AML-193 (cell line): ENCODE results near the gene TMEM50A.
"Not testable (repeated sequence)": the region's sequence is repeated elsewhere in the genome, so short reads cannot be mapped to it uniquely, and the experiment has no call there.

Experiments
- DNase-seq, 2 experiments: peaks; one replicate each; lab custom pipeline; 2025; lab: John Stamatoyannopoulos, UW

Gene TMEM50A

DNA sequence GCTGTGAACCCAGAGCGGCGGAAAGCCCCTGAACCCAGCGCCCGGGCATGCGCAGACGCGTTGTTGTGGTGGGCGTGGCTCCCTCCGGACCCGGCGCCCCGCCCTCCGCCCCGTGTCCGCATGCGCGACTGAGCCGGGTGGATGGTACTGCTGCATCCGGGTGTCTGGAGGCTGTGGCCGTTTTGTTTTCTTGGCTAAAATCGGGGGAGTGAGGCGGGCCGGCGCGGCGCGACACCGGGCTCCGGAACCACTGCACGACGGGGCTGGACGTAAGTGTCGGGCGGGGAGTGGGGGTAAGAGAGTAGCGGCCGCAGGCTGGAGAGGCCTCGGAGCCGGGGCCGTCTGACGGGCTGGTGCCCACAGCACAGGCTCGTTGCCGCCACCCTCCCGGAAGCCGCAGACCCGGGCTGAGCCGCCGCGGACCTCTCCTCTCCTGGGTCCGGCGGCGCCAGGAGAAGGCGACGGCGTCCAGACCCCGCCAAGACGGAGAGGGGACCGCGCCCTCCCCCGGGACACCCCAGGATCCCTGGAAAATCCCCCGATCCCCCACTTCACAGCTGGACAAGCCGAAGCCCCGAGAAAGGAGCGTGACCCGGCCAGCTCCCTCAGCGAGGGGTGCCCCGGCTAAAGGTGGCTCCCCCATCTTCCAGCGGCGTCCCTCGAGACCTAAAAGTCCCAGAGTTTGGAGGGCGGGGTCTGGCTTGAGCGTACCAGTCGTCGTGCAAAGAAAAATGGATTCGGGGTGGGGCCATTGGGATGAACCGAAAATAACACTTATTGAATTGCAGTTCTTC is at the start of gene TMEM50A:
TMEM50A (plus strand) TSS at position 147 of the 794 bp plus-strand sequence. CDS start 2,153 bp downstream, outside the sequence.
- peak; percentile 52 to 73 for DNase-seq

DNA sequence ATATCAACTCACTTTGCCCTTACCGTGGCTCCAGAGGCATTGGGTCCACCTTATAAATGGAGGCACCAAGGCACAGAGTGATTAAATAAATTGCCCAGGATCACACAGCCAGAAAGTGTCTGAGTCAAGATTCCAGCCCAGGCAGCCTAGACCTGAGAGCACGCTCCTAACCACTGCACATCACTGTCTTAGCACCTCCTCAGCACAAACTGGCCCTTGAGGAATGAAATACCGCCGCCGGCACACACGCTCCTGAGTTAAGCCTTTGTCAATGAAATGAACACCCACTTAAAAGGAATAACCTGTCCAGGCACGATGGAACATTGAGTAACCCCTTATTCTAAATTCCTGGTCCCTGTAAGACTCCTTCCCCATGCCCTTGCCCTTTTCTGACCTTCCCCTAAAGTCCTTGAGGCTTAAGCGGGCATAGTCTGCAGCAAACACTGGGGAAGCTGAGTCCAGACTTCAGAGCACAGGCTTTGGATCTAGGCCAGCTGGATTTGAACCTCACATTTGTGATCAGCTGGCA is 49.5 kb upstream of the TMEM50A start:
- DNase-seq: not testable (repeated sequence)

DNA sequence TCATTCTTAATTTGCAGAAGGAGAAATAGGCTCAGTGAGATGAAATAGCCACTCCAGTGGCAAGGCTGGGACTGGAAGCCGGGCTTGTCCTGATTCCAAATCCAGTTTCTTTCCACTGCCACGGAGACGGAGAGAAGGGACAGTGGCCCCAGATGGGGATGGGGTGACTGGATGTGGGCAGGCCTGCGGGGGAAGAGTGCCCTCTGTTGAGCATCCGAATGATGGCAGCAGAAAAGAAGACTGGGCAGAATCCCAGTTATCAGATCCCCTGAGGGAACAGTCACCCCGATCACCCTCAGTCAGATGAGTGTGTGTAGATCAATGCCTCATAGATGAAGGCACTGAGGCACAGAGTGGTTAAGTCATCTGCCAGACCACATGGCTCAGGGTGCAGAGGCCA is 48.1 kb upstream of the TMEM50A start:
- not testable (repeated sequence) for DNase-seq

DNA sequence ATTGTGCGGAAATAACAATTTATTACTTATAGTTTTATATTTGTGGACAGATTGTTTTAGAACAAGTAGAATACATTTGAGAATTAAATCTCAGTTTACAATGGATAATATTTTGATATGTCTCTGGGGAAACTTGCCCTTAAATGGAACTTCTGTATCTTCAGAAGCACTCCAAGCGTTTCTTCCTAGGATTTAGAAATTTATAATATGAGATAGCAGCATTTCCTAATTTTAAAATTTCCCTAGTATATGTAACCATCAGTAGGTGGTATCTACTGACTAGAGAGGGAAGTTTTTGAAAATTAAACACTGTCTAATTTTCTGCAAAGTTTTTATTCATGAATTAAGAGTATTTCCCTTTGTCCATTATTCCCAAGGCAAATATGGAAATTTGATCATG is 44.7 kb upstream of the TMEM50A start:
- not testable (repeated sequence) for DNase-seq

DNA sequence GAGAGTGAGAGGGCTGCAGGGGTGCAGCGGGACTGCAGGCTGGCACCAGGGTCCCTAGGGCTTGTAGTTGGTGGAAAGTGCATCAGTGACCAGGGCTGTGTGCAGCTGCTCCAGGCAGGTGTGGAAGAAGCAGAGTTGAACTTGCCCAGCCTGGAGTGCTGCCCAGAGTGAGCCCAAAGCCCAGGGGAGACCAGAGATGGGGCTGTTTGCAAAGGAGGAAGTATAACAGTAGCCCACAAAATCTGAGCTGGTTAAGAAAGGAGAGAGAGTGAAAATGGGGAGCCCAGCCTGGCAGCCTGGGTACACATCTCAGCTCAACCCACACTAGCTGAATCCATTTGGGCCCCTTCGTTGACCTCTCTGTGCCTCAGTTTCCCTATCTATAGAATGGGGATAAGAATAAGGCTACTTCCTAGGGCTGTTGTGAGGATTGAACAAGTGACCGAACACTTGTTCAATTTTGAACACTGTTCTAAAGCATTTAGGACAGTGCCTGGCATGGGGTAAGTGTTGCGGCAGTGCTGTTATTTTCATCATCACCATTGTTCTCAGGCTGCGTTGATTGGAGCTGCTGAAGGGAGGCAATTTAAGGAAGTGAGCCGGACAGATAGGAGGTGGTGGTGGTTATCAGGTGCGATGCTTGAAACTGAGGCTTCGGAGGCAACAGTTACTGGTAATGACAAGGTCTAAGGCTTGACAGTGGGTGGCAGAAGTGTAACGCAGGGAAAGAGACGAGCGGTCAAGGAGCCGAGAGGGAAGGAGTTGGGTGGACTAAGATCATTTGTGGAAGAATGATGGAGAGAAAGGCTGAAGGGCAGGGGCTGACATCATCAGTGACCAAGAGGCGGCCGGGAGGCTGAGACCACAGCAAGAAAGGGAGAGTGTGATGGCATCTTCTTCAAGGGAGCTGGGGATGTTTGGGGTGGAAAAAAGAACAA is 43.0 kb upstream of the TMEM50A start:
- not testable (repeated sequence) for DNase-seq

DNA sequence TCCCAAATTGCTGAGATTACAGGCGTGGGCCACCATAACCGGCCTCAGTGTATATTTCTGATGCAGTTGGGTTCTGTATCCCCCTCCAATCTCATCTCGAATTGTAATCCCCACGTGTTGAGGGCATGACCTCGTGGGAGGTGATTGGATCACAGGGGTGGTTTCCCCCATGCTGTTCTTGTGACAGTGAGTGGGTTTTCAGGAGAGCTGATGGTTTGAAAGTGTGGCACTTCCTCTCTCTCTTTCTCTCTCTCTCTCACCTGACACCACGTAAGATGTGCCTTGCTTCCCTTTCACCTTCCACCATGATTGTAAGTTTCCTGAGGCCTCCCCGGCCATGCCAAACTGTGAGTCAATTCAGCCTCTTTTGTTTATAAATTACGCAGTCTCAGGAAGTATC is 41.6 kb upstream of the TMEM50A start:
- DNase-seq: not testable (repeated sequence)

DNA sequence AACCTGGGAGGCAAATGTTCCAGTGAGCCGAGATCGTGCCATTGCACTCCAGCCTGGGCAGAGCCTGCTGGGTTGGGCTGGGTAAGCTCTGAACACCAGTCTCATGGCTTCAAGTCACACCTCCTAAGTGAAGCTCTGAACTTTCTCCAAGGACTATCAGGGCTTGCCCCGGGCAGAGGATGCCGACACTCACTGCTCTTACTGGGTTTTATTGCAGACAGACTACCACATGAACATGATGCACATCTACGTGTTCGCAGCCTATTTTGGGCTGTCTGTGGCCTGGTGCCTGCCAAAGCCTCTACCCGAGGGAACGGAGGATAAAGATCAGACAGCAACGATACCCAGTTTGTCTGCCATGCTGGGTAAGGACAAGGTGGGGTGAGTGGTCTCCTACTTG is 37.4 kb upstream of the TMEM50A start:
- DNase-seq: not testable (repeated sequence)

DNA sequence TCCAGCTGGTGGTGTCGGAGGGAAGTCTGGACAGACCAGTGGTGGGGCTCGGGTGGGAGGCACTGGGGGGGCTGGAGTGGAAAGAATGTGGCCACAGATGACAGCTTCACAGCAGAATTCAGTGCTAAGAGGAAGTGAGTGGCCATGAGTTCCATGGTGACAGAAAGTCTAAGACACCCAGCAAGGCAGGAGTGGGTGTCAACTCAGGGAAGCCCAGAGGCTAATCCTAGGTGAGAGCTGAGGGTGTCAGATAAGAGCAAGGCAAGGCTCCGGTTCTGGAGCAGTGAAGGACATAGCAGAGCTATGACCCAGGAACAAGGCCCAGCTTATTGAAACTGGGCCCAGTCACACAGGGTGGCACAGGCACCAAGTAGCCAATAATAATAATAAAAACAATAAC is 35.8 kb upstream of the TMEM50A start:
- not testable (repeated sequence) for DNase-seq

DNA sequence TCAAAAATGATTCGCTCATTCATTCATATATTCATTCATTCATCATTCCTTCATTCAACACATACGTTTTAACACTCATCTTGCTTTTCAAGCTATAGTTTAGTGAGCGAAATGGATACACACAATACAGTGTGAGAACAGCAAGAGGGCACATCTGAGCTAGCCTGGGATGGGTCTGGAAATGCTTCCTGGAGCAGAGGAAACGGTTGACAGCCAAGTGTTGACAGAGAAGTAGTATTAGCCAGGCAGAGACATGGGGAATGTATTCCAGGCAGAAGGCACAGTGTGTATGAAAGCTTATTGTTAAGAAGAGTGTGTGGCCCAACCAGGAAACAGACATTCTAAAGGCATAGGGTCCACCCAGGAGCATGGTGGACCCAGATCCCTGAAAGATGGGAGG is 33.2 kb upstream of the TMEM50A start:
- DNase-seq: not testable (repeated sequence)

DNA sequence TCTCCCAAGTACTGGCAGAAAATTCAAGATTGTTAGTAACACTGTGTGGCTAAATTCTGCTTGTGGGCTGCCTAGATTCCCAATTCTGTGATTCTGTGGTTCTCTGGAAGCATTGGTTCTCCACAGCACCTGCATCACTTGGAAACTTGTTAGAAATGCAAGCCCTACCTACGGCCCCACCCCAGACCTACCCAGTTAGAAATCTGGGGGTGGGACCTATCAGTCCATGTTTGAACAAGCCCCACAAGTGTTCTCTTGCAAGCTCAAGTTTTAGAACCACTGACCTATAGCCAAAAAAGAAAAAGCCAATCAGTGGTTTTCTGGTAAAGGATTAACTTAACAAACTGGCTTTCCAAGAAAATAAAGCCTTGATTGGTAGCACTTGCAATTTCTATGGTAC is 30.0 kb upstream of the TMEM50A start:
- not testable (repeated sequence) for DNase-seq

DNA sequence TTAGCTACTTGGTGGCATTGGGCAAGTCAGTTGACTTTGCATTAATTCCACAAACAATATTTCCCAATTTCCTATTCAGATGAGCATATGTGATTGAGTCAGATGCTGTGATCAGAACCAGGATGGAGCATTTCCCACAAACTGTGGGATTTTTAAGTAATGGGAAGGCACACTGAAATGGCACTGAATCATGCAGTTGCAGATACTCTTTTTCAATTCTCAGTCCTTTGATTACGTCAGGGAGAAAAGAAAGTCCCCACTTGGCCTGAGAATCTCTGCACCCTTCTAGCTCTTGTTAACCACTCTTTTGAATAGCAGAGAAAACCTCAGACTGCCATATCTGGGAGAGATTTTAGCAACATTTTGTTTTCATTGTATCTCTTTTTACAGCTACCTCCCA is 29.0 kb upstream of the TMEM50A start:
- DNase-seq: not testable (repeated sequence)

DNA sequence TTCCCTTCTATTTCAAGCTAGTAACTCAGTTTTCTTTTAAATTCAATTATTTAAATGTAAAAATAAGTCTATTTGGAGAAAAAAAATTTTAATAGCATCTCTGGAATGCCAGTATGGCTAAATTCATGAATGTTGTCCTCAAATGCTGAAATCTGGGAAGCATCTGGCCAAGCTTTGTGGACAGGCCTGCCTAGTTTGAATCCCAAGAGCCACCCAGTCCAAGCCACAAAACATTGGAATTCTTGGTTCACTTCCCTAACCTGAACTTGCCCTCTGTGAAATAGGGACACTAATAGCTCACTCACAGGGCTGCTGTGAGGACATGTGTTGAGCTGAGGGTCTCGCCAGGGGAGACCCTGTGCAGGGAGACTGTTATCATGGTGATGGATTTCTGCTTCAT is 28.6 kb upstream of the TMEM50A start:
- DNase-seq: not testable (repeated sequence)

DNA sequence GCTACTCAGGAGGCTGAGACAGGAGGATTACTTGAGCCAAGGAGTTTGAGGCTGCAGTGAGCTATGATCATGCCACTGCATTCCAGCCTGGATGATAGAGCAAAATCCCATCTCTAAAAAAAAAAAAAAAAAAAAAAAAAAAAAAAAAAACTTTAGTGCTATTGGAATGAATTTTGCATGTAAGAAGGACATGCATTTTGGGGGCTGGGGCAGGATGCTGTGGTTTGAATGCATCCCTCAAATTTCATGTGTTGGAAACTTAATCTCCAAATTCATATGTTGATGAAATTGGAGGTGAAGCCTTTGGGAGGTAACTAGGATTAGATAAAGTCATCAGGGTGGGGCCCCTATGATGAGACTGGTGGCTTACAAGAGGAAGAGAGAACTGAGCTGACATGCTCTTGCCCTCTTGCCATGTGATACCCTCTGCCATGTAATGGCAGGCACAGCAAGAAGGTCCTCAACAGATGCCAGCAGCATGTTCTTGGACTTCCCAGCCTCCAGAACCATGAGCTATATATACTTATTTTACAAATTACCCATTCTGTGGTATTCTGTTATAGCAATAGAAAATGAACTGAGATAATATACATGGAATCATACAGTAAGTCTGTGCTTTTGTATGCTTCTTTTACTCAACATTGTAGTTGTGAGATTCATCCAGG is 25.2 kb upstream of the TMEM50A start:
- not testable (repeated sequence) for DNase-seq

DNA sequence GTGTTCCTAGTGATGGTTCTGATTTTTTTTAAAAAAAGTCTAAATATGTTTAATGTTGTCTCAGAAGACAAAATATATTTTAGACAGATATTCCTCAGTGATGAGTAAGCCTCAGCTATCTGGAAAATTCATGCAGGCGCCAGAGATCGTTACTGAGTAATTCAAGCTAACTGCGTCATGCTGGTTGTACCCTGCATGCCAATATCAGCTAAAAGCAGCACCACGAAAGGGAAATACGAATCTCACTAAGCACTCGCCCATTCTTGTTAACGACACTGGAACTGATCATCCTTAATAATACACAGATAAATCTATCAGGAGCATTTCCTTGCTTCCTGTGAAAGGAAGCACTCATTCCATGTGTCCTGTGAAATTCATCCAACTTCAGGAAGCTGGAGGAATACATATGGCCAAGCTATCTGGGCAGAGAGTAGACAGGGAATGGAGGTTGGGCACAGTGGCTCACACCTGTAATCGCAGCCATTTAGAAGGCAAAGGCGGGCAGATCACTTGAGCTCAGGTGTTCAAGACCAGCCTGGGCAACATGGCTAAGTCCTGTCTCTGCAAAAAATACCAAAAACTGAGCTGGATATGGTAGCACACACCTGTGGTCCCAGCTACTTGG is 17.7 kb upstream of the TMEM50A start:
- not testable (repeated sequence) for DNase-seq

DNA sequence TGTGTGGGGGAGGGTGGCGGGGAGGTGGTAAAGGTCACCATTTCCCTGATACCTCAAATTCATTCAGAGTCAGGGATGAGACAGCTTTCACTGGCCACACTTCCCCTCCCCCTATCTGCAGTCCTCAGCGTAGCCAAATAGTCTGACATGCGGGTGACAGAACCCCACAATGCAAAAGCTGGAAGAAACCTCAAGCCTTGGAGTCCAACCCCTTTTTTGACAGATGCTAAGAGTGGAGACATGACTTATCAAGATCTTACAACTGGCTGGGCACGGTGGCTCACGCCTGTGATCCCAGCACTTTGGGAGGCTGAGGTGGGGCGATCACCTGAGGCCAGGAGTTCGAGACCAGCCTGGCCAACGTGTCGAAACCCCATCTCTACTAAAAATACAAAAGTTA is 16.0 kb upstream of the TMEM50A start:
- DNase-seq: not testable (repeated sequence)

DNA sequence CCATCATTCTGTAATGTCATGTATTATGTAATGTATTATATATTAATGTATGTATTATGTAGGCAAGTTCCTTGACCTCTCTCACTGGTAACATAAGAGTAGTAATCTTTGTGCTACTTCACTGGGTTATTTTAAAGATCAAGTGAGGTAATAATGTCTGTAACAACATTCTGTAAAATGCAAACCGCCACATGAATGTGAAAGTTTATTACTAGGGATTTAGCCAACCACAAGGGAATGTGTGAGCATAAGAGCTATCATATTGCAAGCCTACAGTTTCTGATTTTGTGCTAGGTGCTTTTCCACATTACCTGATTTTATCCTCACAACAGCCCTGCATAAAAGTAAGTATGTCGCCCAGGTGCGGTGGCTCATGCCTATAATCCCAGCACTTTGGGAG is 13.7 kb upstream of the TMEM50A start:
- not testable (repeated sequence) for DNase-seq

DNA sequence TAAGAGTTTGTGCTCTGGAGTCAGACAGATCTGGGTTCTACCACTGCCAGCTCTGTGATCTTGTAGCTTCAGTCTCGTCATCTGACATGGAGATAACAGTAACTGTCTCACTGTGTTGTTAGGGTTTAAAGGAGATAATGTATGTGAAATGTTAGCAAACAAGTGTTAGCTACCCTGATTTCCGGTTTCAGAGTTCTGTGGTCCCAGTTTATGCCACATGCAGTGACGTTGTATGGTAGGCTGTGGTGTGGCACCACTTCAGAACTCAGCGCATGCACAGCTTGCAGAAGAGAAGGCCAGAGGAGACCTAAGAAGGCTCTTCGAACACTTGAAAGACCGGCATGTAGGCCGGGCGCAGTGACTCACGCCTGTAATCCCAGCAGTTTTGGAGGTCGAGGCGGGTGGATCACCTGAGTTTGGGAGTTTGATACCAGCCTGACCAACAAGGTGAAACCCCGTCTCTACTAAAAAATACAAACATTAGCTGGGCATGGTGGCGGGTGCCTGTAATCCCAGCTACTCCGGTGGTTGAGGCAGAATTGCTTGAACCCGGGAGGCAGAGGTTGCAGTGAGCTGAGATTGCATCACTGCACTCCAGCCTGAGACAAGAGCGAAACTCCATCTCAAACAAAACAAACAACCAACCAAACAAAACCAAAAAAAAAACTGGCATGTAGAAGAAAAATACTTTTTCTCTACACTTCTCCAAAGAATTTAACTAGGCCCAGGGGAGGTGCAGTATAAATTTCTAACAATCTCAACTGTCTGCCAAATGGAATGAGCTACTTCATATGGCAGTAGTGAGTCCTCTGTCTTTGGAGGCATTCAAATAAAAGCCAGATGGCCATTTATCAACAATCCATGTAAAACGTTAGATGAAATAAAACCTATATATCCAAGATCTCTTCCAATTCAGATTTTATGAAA is 10.0 kb upstream of the TMEM50A start:
- not testable (repeated sequence) for DNase-seq

DNA sequence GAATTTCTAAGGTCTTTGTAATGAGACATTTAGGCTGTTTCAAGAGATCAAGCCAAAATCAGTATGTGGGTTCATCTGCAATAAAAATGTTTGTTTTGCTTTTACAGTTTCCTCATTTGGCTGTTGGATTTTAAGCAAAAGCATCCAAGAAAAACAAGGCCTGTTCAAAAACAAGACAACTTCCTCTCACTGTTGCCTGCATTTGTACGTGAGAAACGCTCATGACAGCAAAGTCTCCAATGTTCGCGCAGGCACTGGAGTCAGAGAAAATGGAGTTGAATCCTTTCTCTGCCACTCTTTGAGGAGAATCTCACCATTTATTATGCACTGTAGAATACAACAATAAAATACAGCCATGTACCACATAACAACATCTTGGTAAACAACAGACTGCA is 9.3 kb upstream of the TMEM50A start:
- DNase-seq: not testable (repeated sequence)

DNA sequence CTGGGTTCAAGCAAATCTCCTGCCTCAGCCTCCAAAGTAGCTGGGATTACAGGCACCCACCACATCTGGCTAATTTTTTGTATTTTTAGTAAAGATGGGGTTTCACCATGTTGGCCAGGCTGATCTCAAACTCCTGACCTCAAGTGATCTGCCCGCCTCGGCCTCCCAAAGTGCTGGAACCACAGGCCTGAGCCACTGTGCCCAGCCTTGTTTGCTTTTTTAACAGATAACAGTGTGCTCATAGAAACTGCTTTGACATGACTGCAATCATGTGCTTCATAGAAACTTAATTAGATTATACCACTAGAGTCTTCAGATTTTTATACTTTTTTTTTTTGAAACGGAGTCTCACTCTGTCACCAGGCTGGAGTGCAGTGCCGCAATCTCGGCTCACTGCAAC is 8.8 kb upstream of the TMEM50A start:
- not testable (repeated sequence) for DNase-seq

DNA sequence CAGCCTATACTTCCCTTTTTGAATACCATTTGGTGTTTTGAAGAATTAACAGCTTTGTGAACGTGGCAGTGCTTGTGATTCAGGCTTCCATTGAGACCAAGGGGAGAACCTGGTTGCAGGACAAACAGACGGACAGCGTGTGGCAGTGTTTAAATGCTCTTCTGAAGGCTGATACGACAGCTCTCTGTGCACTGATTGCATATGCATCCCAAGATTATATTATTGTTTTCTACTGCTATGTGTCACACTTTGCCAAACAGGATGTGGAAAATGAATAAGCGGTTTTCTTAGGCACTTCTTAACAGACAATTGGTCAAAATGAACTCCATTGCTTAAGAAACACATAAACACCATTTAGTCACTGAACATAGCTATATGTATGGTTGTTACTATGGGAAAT is 8.2 kb upstream of the TMEM50A start:
- not testable (repeated sequence) for DNase-seq
